SIG-M5 treated with dmso at 0.1 percent for 504 hours (cell line): ENCODE data around the gene ZSWIM7.
"Not testable (repeated sequence)": the region's sequence is repeated elsewhere in the genome, so short reads cannot be mapped to it uniquely, and the experiment has no call there.

ENCODE experiments used
- DNase-seq: peaks from one replicate; lab custom pipeline; 2025; ENCODE audit not compliant: unreplicated experiment; lab: John Stamatoyannopoulos, UW

The ZSWIM7 gene

DNA sequence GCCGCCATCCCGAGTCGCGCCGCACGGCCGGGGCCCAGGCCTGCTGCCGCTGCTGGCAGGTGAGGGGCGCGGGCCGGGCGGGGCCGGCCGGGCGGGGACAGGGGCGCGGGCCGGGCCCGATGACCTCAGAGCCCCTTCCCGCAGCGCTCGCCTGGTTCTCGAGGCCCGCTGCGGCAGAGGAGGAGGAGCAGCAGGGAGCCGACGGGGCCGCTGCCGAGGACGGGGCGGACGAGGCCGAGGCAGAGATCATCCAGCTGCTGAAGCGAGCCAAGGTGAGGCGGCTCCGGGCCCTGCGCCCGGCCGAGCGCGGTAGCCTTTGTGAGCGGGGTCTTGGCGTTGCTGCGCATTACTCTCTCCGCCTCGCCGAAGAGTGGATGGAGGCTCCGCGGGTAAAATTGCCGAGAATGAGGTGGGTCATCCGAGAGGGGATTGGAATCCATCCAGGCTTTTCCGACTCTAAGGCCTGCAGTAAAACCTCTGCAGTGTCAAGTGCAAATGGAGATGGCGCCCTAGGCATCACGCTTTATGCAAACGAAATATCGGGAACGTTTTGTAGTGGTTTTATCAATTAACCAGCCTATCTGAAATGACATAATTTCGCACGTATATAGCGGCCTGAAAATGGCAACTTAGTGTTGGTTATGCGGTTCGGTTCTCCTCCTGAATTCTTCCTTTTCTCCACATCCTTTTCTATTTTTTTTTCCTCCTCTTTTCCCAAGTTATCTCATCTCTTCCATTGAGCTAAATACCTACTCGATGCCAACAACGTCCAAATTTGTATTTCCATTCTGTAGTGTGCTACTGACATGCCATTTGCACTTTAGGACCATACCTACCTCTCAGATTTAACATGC lies 697 bp upstream of the ZSWIM7 start:
- DNase-seq: no peak

DNA sequence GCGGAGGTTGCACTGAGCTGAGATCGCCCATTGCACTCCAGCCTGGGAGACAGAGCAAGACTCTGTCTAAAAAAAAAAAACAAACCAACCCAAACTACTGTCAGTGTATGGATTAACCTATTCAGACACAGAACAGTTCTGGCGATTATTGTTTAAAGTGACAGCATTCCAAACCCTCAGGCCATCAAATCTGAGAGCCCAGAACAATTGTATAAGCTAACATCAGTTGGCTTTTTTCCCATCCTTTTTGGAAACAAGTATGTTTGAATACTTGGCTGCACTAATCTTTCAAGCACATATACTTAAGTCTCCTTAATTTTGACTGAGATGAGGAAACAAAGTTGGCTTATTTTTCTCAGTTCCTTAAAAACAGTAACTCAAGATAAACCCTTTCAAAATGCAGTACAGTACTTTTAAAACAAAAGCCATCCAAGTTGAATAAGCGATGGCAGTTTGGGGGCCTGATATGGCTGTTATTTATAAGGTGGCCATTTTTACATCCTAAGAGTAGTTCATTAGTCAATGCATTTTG lies 1.4 kb downstream of the ZSWIM7 start:
- no peak for DNase-seq

DNA sequence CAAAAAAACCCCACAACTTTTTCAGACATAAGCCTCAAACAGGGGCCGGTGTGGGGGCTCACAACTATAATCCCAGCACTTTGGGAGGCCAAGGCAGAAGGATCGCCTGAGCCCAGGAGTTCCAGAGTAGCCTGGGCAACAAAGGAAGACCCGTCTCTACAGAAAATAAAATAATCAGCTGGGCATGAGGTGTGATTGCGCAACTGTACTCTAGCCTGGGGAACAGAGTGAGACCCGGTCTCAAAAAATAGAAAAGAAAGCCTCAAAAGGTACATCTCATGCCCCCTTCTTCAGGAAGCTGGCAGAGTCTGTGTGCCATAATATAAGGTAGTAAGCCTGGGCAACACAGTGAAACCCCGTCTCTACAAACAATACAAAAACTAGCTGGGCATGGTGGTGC lies 3.2 kb downstream of the ZSWIM7 start:
- no peak for DNase-seq

DNA sequence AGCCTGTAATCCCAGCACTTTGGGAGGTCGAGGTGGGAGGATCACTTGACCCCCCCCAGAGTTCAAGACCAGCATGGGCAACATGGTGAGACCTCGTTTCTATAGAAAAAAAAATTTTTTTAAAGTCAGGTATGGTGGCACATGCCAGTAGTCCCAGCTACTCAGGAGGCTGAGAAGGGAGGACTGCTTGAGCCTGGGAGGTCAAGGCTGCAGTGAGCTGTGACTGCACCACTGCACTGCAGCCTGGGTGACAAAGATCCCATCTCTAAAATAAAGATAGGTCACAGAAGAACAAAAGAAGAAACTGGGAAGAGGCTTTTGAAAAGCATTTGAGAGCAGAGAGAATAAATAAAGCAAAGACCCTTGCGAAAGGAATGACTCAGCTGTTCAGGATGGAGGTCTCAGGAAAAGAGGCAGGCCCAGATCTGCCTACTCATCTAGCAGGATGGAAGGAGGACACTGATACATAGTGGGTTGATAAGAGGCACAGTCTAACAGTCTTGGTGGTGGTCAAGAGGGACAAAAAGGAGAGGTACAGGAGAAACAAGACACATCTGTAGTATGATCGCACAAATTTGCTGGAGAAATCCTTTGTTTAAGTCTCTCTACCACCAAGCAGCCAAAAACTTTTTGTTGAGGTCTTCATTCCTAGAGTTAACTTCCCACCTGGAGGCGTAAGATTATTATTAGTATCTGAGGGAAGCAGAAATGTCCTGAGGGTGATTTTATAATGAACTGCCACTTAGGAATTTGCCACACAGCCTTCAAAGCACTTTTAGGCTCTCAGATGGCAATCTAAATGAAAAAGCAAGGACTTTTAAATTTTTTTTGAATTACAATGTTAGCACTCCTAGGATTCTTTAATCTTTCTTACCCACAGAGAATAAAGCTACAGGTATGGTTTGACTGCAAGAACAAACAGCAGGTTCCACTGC lies 17.6 kb downstream of the ZSWIM7 start:
- DNase-seq: peak; percentile 39

DNA sequence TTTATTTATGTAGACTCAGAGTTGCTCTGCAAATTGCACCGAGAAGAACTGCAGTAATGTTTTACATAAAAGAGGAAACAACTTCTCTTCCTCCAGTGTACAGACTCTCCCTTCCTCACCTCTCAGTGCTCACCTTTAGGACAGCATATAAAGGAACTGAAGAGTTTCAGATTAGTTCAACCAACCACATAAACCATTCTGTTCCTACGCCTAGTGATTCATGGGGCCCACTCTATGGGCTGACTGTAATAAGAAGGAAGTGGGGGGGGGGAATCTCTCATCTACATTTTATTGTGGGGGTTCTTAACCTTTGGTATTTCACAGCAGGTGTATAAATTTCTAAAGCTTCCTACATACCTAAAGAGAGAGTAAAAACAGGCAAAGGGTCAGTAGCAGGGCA lies 18.3 kb downstream of the ZSWIM7 start:
- DNase-seq: peak; percentile 29

DNA sequence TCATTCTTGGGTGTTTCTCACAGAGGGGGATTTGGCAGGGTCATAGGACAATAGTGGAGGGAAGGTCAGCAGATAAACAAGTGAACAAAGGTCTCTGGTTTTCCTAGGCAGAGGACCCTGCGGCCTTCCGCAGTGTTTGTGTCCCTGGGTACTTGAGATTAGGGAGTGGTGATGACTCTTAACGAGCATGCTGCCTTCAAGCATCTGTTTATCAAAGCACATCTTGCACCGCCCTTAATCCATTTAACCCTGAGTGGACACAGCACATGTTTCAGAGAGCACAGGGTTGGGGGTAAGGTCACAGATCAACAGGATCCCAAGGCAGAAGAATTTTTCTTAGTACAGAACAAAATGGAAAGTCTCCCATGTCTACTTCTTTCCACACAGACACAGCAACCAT lies 20.5 kb downstream of the ZSWIM7 start:
- not testable (repeated sequence) for DNase-seq

DNA sequence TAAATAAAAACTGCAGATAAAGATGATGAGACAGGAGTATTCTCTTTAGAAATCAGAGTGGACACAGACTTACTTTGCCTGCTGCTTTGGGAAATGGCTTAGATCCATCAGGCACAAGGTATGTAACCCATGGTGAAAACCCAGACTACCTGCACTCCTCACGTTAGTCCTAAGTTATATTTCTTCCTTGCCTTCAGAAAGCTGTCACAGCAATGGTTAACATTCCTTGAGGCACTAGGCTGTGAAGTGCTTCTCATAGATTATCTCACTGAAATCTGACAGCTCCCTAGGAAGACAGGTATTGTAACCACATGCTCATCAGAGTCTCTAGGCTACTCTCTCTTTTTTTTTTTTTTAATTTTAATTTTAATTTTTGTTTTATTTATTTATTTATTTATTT lies 20.9 kb downstream of the ZSWIM7 start:
- no peak for DNase-seq

DNA sequence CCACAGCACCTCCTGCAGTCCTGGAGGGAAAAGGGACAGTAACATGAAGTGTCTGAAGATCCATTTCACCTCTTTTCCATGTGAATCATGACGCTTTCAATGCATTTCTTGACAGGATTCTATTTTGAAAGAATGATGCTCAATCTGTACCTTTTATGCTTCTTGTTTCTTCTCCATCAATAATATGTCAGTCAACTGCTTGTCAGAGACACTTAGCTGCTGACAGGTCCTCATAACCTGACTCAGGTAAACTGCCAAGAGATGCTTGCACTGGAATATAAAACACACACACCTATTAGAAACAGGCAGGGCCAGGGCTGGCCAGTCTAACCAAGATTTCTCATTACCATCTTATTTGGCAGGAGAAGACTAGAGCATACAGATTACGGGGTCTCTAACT lies 21.6 kb downstream of the ZSWIM7 start:
- DNase-seq: no peak

DNA sequence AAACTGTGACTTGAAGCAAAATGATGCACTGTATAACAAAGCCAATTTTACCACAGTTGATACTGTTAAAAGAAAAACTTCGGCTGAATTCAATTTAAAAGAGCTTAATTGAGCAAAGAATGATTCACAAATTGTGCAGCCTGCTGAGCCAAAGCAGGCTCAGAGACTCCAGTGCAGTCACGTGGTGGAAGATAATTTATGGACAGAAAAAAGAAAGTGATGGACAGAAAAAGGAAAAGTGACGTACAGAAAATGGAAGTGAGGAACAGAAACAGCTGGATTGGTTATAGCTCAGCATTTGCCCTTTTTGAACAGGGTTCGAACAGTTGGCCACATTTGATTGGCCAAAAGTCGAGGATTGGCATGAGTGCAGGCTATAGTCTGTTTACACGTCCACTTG lies 25.7 kb downstream of the ZSWIM7 start:
- no peak for DNase-seq

DNA sequence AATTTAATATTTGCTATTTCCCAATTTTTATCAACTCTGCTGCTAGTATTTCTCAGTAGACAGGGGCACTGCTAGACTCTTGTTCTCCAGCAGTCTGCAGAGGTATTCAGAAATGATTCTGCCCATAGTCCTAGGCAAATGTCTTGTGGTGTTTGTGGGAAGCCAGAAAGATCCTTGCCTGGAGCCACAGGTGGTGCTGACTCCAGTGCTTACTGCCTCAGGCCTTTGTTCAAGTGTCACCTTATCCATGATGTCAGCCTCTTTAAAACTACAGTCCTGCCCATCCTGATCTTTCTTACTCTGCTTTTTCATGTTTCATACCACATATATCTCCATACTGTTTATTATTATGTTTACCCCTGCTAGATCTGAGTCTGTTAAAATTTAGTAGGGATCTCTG lies 26.5 kb downstream of the ZSWIM7 start:
- DNase-seq: no peak

DNA sequence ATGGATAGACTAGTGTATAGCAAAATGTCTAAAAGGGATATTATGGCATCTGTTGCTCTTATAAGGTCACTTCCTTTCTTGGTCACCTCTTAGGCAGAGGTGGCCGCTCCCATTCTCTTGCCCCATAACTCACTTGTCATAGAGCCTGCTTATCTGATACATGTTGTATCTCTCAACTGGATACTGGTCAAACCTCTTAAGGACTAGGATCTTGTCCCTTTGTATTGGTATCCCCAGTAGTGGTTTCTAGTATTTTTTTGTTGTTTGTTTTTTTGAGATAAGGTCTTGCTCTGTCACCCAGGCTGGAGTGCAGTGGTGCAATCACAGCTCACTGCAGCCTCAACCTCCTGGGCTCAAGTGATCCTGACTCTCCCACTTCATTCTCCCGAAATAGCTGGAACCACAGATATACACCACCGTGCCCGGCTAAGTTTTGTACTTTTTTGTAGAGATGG lies 27.0 kb downstream of the ZSWIM7 start:
- no peak for DNase-seq

DNA sequence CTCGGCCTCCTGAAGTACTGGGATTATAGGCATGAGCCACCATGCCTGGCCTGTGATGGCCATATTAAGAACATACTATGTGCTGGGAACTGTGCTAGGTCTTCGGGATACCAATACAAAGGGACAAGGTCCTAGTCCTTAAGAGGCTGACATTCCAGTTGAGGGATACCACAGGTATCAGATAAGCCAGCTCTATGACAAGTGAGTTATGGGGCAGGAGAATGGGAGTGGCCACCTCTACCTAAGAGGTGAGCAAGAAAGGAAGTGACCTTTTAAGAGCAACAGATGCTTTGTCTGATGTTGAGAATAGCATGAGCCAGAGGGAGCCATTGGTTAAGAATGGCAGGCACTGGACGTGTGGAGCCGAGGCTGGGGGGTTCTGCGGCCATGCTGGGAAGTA lies 27.6 kb downstream of the ZSWIM7 start:
- no peak for DNase-seq

DNA sequence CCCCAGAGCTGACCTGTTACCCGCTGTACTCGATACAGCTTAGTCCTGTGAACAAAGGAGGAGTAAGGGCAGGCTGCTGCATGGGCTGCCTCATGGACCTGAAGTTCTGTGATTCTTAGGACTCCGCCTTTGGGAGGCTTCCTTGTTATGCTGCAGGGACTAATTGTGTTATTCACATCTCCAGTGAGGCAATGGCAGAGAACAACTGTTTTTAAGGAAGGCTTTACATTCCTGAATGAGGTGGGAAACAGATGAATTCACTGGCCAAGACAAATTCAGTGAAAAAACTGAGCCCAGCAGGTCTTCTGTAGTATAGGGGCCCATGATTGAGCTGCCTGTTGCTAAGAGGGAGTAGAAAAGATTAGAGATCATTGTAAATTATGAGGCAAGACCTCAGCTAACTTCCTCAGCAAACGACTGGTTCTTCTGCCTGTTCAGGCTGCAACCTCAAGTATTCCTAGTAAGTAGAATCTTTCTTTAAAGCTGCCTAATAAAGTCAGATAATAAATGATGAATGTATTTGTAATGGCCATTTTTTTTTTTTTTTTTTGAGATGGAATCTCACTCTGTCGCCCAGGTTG lies 28.3 kb downstream of the ZSWIM7 start:
- peak; percentile 17 for DNase-seq

DNA sequence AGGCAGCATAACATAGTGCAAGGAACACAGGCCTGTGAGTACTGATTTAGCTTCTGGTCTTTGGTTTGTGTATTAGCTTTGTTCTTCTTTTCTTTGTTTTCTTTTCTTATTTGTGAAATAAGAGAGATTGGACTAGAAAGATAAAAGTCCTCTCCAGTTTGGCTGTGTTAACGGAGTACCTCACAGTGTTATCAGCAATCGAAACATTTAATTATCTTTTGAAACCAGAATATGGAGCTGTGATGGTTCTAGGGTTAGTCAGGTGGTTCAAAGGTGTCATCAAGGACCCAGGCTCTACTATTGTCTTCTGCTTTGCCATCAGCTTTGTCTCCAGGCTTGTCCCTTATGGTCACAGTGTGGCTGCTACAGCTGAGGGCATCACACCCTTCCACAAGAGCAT lies 29.0 kb downstream of the ZSWIM7 start:
- no peak for DNase-seq

DNA sequence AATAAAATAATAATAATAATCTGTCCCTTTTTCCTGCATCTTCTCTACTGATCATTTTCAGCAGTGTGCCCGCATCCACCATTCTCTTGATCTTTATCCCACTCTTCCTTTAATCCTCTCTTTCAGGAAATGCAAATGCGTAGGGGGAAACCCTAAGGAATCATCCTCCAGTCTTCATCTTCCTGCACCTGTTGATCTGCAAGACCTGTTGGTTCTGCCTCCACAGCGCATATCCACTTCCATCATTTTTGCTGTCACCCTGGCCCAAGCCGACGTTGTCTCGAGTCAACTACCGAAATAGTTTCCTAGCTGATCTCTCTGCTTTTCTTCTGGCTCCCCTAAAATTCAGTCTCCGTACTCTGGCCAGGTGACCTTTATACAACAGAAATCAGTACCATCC lies 30.0 kb downstream of the ZSWIM7 start:
- no peak for DNase-seq

DNA sequence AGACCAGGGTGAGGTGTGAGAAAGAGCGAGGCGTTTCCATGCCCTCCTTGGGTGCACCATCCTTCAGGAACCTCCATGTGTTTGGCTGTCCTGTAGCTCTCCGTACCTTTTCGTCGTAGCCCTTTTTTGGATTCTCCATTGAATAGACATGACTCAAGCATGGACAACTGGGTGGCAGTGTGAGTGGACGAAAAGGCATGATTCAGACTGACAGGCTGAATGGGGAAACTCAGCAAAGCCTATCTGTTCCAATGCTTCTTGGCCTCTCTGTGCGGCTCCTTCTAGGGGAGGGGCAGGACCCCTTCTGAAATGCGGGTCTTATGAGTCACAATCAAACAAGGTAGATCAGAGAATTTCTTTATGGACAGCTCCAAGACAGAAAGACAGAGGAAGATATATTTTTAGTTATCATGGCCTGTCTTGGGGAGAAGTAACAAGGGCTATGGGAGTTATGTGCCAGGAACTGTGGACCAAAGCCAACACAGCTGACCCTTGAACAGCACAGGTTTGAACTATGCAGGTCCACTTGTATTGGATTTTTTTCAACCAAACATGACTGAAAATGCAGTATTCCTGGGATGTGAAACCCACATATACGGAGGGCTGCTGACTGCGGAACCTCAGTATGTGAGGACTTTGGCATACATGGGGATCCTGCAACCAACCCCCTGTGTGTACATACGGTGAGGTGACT lies 31.7 kb downstream of the ZSWIM7 start:
- no peak for DNase-seq

DNA sequence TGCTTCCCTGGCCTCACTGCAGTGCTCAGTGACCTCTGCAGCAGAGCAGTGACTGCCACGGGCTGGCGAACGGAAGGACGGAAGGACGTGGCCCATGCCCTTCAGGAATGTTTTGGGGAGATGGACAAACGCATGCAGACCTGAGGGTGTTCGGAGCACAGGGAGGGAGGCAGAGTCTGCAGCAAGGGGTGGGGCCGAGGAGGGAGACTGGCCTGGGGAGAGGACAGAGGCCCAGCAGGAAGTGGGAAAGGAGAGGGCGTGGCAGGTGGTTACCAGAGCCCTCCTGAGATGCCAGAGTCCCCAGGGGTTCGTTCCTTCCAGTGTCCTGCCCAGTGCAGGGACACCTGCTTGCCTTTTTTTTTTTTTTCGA lies 32.6 kb downstream of the ZSWIM7 start:
- DNase-seq: no peak

DNA sequence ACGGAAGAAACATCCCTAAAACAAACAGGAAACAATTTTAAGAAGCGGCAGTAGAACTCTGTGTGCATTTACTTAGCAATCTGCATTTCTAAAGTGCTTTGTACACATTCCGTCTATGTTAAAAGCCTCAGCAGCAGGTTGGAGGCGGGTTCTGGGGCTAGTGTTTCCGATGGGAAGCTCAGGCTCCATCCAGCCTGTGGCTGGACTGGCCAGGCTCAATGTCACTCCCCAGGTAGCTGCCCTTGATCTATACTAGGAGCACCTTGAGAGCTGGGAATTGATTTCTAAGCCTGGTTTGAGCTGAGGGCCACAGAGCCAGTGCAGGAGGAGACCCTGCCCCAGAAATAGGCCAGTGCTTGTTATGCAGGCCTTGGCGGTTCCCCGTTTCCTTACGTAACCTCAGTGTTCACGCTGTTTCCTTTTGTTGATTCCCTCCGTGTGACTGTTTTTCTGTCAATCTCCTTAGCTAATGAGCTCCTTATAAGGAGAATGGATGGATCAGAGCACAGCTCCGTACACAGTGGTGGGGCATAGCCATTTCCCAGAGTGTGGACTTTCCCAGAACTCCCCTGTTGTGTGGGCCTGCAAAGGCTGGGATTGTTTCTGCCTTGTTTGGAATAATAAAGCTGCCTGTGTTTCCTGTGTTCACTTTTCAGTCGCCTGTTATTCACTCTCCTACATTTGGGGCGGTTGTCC lies 33.2 kb downstream of the ZSWIM7 start:
- DNase-seq: no peak

DNA sequence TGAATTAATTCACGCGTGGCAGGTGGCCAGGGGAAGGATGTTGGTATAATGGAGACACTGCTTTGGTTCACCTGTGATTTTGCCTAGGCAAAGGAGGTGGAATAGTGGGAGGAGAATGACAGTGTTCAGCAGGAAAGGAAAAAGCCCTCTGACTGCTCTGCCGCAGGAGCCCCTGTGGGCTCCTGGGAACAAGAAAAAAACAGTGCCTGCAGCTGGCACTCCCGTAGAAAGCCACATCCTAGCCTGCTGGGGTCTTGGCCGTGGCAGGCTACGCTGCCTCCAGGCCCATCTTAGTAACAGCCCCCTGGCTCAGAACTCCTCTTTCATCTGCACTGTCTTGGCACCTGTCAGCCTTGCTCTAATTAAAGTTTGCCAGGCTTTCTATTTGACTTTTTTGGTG lies 34.0 kb downstream of the ZSWIM7 start:
- DNase-seq: no peak

DNA sequence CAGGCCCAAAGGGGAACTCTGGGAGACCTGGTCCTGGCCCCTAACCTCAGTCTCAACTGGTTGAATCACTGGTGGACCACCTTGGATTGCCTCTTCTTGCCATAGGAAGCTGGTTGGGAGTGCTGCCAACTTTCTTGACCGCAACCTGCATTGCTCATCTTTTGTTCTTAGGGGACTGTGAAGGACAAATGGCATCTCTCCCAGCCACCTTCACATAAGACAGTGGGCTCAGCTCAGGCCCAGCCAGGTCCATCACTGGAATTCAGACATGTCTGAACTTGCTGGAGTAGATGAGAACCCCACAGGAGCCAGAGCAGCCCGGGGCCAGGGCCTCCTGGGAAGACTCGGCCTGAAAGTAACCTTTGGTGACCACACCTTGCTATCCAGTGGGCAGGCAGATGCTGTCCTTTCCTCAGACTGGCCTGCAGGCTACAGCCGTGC lies 35.8 kb downstream of the ZSWIM7 start:
- no peak for DNase-seq
